ENCODE measurements around the gene PECR. TPM values are rescaled to one million over a fixed set of nuclear protein-coding genes. Genes with fewer than 3 reads are reported as not detected.

Gene PECR
- total RNA-seq, 3 donors from 2014 or later: 19.6 to 31.8 (median 28.8) TPM

DNA sequence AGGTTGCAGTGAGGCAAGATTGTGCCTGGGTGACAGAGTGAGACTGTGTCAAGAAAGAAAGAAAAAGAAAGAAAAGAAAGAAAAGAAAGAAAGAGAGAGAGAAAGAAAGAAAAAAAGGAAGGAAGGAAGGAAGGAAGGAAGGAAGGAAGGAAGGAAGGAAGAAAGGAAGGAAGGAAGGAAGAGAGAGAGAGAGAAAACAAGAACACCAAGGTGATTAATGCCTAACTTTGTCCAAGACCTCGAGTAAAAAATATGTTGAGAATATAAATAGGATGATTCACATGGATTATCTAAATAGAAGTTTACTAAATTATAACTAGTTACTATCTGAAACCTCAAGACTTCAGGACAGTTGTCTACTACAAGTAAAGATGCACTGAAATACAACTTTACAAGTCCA lies 7.2 kb downstream of the PECR start:
- intact Hi-C loops (cut with DNase I, micrococcal nuclease): no loop called here
- TF ChIP-seq, protein P1, sequence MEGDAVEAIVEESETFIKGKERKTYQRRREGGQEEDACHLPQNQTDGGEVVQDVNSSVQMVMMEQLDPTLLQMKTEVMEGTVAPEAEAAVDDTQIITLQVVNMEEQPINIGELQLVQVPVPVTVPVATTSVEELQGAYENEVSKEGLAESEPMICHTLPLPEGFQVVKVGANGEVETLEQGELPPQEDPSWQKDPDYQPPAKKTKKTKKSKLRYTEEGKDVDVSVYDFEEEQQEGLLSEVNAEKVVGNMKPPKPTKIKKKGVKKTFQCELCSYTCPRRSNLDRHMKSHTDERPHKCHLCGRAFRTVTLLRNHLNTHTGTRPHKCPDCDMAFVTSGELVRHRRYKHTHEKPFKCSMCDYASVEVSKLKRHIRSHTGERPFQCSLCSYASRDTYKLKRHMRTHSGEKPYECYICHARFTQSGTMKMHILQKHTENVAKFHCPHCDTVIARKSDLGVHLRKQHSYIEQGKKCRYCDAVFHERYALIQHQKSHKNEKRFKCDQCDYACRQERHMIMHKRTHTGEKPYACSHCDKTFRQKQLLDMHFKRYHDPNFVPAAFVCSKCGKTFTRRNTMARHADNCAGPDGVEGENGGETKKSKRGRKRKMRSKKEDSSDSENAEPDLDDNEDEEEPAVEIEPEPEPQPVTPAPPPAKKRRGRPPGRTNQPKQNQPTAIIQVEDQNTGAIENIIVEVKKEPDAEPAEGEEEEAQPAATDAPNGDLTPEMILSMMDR (IDR thresholded peaks at IDR 0.05): no peak
- Histone ChIP-seq H3K36me3 (ENCODE audit: low read depth) (no peaks in the 10 kb centered on the region), H3K9me3 (no peaks in the 10 kb centered on the region), H3K4me1 (ENCODE audit: low read depth) (peaks cover 10% of the 10 kb centered on the region), H3K4me3 (no peak overlapping the region)
- DNase-seq (no peak), ATAC-seq (no peak)

DNA sequence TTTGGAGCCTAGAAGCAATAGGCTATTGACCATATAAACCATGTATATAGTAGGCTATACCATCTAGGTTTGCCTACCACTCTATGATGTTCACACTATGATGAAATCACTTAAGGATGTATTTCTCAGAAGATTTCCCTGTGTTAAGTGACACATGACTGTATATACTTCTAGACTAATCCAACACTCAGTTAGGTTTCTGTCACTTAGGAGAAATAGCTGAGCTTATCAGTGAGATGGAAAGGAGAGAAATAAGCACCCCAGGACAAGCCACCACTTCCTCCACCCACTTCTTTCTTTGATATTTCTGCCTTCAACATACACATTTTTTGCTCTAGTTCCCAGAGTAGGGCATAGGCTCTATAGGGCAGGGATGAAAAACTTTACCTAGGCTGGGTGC lies 7.8 kb downstream of the PECR start:
- no peak for DNase-seq
- H3K4me3 ChIP-seq: no peak overlapping the region
- no peak for ATAC-seq
- no peaks in the 10 kb centered on the region for H3K36me3 ChIP-seq (ENCODE audit: low read depth)
- TF ChIP-seq, protein P1 (IDR thresholded peaks at IDR 0.05): no peak
- intact Hi-C loops (cut with DNase I, micrococcal nuclease): no loop called here
- no peaks in the 10 kb centered on the region for H3K9me3 ChIP-seq
- peaks cover 10% of the 10 kb centered on the region for H3K4me1 ChIP-seq (ENCODE audit: low read depth)

DNA sequence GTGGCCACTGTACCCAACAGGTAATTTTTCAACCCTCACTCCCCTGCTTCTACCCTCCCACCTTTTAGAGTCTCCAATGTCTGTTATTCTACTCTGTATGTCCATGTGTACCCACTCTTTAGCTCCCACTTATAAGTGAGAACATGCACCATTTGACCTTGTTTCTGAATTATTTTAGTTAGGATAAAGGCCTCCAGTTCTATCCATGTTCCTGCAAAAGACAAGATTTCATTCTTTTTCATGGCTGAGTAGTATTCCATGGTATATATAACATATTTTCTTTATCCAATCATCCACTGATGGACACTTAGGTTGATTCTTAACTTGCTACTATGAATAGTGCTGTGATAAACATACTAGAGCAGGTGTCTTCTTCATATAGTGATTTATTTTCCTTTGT lies 9.1 kb downstream of the PECR start:
- ATAC-seq (no peak), DNase-seq (no peak)
- TF ChIP-seq, protein P1 (IDR thresholded peaks at IDR 0.05): no peak
- no peak overlapping the region for H3K4me3 ChIP-seq
- intact Hi-C loops (cut with DNase I, micrococcal nuclease): no loop called here
- no peaks in the 10 kb centered on the region for H3K36me3 ChIP-seq (ENCODE audit: low read depth)
- H3K4me1 ChIP-seq (ENCODE audit: low read depth): peaks cover 10% of the 10 kb centered on the region
- no peaks in the 10 kb centered on the region for H3K9me3 ChIP-seq

DNA sequence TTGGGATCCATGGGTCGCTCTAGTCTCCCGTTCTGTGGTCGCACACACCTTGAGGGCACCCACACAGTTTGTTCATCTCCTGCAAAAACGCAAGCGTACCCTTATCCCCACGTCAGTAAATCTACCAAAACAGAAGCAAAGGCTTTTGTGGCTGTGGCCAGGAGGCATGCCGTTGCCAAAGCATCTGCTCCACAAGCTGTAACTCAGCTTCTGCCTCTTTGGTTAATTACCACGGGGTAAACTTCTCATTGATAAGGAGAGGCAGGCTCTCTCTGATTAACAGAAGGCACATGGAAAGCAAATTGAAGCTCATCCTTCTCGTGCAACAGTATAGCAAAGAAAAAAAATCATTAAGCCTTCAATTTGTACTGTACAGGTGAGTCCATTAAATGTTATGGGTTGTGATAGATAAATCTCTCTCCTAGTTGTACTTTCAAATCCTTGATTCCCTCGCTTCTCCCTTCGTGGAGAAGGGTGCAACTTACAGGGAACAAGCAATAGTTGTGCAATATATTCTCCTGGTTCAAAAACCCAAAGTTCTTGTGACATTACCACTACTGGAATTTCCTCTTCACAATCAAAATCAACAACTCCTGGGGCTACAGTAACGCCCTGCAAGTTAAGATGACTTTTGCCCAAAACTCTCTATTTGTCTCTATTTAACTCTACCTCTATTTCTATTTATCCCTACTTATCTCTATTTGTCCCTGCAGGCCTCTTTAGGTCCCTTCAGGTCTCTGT lies 10.3 kb downstream of the PECR start:
- TF ChIP-seq, protein P1 (IDR thresholded peaks at IDR 0.05): no peak
- no peak for DNase-seq
- Histone ChIP-seq H3K4me1 (ENCODE audit: low read depth) (peaks cover 6% of the 10 kb centered on the region), H3K9me3 (no peaks in the 10 kb centered on the region), H3K36me3 (ENCODE audit: low read depth) (no peaks in the 10 kb centered on the region), H3K4me3 (no peak overlapping the region)
- no peak for ATAC-seq
- intact Hi-C loops (cut with DNase I, micrococcal nuclease): no loop called here

DNA sequence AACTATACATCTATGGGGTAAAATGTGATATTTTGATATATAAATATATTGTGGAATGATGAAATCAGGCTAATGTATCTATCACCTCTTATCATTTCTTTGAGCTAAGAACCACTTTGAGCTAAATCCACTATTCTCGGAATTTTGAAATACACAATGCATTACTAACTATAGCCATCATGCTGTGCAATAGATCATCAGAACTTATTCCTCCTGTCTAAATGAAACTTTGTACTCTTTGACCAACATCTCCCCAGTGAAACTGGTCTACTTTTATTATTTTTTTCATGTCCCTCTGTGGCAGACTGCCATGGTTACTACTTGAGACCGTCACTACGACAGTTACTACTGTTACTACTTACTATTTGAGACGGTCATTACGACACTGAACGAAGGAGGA lies 11.4 kb downstream of the PECR start:
- Histone ChIP-seq H3K36me3 (ENCODE audit: low read depth) (no peaks in the 10 kb centered on the region), H3K9me3 (no peaks in the 10 kb centered on the region), H3K4me3 (no peak overlapping the region), H3K4me1 (ENCODE audit: low read depth) (no peaks in the 10 kb centered on the region)
- DNase-seq (no peak), ATAC-seq (no peak)
- TF ChIP-seq, protein P1 (IDR thresholded peaks at IDR 0.05): no peak
- intact Hi-C loops (cut with DNase I, micrococcal nuclease): no loop called here

All from mucosa of descending colon (tissue), 3 donors.